Activated naive CD4-positive, alpha-beta T cell treated with Interleukin-2 at 50 U/mL for 16 hours (primary cell): ENCODE data around the gene CDK16.
A peak's percentile ranks its signal among the peaks of the same experiment; 100 is the strongest.

Experiments
- DNase-seq: peaks from one replicate; pipeline ENCODE4 v3.0.0-alpha.2; 2020

The CDK16 gene

GRCh38 chrX:47186096-47186740 is 32.3 kb upstream of the CDK16 start:
- no peak for DNase-seq

GRCh38 chrX:47187106-47187677 is 31.3 kb upstream of the CDK16 start:
- no peak for DNase-seq

- DNase-seq: no peak
Observed at GRCh38 chrX:47189906-47190305, 28.6 kb upstream of the CDK16 start.

GRCh38 chrX:47190445-47191269 is 27.8 kb upstream of the CDK16 start:
- peak; percentile 84 for DNase-seq

GRCh38 chrX:47191331-47191730 is 27.1 kb upstream of the CDK16 start:
- DNase-seq: peak; percentile 60

- DNase-seq: no peak
Observed at GRCh38 chrX:47191806-47192401, 26.6 kb upstream of the CDK16 start.

- peak; percentile 91 for DNase-seq
Observed at GRCh38 chrX:47193475-47194193, 24.8 kb upstream of the CDK16 start, which contains the start of gene UBA1. Gene UBA1, plus strand, starts transcription at chrX:47193829. Its CDS starts 4,974 bp downstream, at chrX:47198803.

GRCh38 chrX:47194194-47194787 is 24.2 kb upstream of the CDK16 start:
- no peak for DNase-seq

- DNase-seq: no peak
Observed at GRCh38 chrX:47196098-47196497, 22.4 kb upstream of the CDK16 start.

- no peak for DNase-seq
Observed at GRCh38 chrX:47197526-47197925, 21.0 kb upstream of the CDK16 start.

GRCh38 chrX:47198026-47198686 is 20.3 kb upstream of the CDK16 start:
- no peak for DNase-seq

GRCh38 chrX:47198687-47199080 is 19.8 kb upstream of the CDK16 start:
- no peak for DNase-seq

GRCh38 chrX:47199286-47199685 is 19.2 kb upstream of the CDK16 start:
- no peak for DNase-seq

GRCh38 chrX:47200385-47201150 is 17.9 kb upstream of the CDK16 start:
- no peak for DNase-seq

GRCh38 chrX:47201345-47201944 is 17.0 kb upstream of the CDK16 start:
- no peak for DNase-seq

GRCh38 chrX:47202316-47202715 is 16.2 kb upstream of the CDK16 start:
- no peak for DNase-seq

GRCh38 chrX:47202877-47203276 is 15.6 kb upstream of the CDK16 start:
- DNase-seq: no peak

GRCh38 chrX:47204970-47205369 is 13.5 kb upstream of the CDK16 start:
- DNase-seq: no peak

GRCh38 chrX:47206316-47206715 is 12.2 kb upstream of the CDK16 start:
- no peak for DNase-seq

- DNase-seq: no peak
Observed at GRCh38 chrX:47208108-47208507, 10.4 kb upstream of the CDK16 start.
